Panc1 (cell line): Measurements from ENCODE around the gene KCNAB1.

ENCODE experiments used
- CTCF ChIP-seq: fragments of 450-650 bp; IDR thresholded peaks from 2 replicates; pipeline ENCODE4 v1.5.1; 2017; ENCODE audit warnings: mild to moderate bottlenecking
- POLR2AphosphoS5 ChIP-seq: IDR thresholded peaks from 2 replicates; pipeline ENCODE4 v1.6.1; 2012; ENCODE audit warnings: mild to moderate bottlenecking, low read depth, low read length, moderate library complexity
- SIN3A ChIP-seq: IDR thresholded peaks from 2 replicates; pipeline ENCODE4 v1.6.1; 2012; ENCODE audit warnings: low read depth, mild to moderate bottlenecking, low read length, moderate library complexity, borderline replicate concordance; ENCODE audit not compliant: insufficient read depth

DNA sequence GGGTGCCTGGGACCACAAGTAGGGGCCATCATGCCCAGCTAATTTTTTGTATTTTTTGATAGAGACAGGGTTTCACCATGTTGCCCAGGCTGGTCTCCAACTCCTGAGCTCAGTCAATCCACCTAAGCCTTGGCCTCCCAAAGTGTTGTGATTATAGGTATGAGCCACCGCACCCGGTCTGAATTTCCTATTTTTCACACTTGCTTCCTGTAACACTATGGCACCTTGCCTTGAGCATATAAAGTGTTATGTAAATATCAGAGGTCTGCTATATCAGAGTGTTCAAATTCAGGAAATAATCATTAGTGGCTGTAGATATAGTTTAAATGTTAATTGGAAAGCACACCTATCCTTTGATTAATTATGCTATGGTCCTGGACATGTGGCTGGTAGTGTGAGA lies 165.2 kb downstream of the KCNAB1 start:
- TF ChIP-seq CTCF: no peak
- TF ChIP-seq POLR2AphosphoS5: no peak
- TF ChIP-seq SIN3A: no peak
